T-cell (primary cell): ENCODE data around the gene NPAT. TPM values are rescaled to one million over a fixed set of nuclear protein-coding genes. Genes with fewer than 3 reads are reported as not detected.

ENCODE experiments used
- ATAC-seq, 4 experiments: fragments of 200-7000 bp in 3 of 4; fragments of 150-1000 bp in 1 of 4; cut with Tn5 transposase; replicated peaks in 1 of 4; 1 replicate in 3 of 4; 2 replicates in 1 of 4; pipeline ENCODE4 v1.10.0; 2021; ENCODE audit warnings: moderate library complexity in 3 of 4, mild to moderate bottlenecking in 2 of 4, moderate number of reproducible peaks in 1 of 4
- CTCF ChIA-PET, 2 donors: fragments of 300-600 bp; sonication (Branson Sonifier 250); formaldehyde crosslinking; loops; one replicate each; lab custom pipeline; 2022; ENCODE audit warnings: antibody characterized with exemption in 2 of 2; lab: Charles Lee
- POLR2A ChIA-PET, 2 donors: fragments of 300-600 bp; sonication (Branson Sonifier 250); formaldehyde crosslinking; loops; one replicate each; lab custom pipeline; 2022; ENCODE audit warnings: antibody characterized with exemption in 2 of 2; lab: Charles Lee
- DNase-seq, 35 experiments: peaks; one replicate each; pipeline versions ENCODE4 v3.0.0 to v3.0.0-alpha.2; 2013 to 2023
- H3K27ac ChIP-seq: one replicate; pipeline ENCODE4 v1.5.1; 2013; ENCODE audit warnings: low read length
- H3K27me3 ChIP-seq, 2 experiments: replicated peaks in 1 of 2; 1 replicate in 1 of 2; 2 replicates in 1 of 2; pipeline versions ENCODE4 v1.6.1 to v1.7.0; 2013; ENCODE audit warnings: low read length in 1 of 2, mixed read lengths in 1 of 2; ENCODE audit not compliant: control insufficient read depth in 2 of 2, insufficient read depth in 2 of 2; ENCODE audit errors: extremely low read depth in 1 of 2
- H3K36me3 ChIP-seq, 2 donors: 1 replicate in 1 of 2; 2 replicates in 1 of 2; pipeline versions ENCODE4 v1.6.1 to v1.7.0; 2013; ENCODE audit warnings: low read length in 1 of 2; ENCODE audit not compliant: control insufficient read depth in 2 of 2, insufficient read depth in 1 of 2; ENCODE audit errors: extremely low read depth in 1 of 2
- H3K4me1 ChIP-seq, 2 experiments: 1 replicate in 1 of 2; 2 replicates in 1 of 2; pipeline versions ENCODE4 v1.6.1 to v1.7.0; 2013; ENCODE audit warnings: low read length in 2 of 2, mixed read lengths in 1 of 2; ENCODE audit not compliant: insufficient read depth in 2 of 2, control insufficient read depth in 1 of 2; ENCODE audit errors: extremely low read depth in 1 of 2
- H3K4me3 ChIP-seq, 2 donors: 1 replicate in 1 of 2; 2 replicates in 1 of 2; pipeline versions ENCODE4 v1.5.1 to v1.7.0; 2013; ENCODE audit warnings: mild to moderate bottlenecking in 2 of 2, low read length in 1 of 2, moderate library complexity in 1 of 2; ENCODE audit not compliant: control insufficient read depth in 1 of 2; ENCODE audit errors: extremely low read depth in 1 of 2
- H3K9me3 ChIP-seq: 2 replicates; pipeline ENCODE4 v1.7.0; 2013
- H3K27ac Mint-ChIP-seq, 2 donors: one replicate each; pipeline ENCODE4 v1.8.0; 2020 to 2021; ENCODE audit warnings: mild to moderate bottlenecking in 2 of 2, mixed read lengths in 2 of 2
- H3K27me3 Mint-ChIP-seq, 2 donors: one replicate each; pipeline ENCODE4 v1.8.0; 2021 to 2022; ENCODE audit warnings: mixed read lengths in 2 of 2
- H3K36me3 Mint-ChIP-seq: one replicate; pipeline ENCODE4 v1.8.0; 2021; ENCODE audit warnings: mixed read lengths
- H3K4me1 Mint-ChIP-seq, 3 donors: one replicate each; pipeline ENCODE4 v1.8.0; 2020 to 2022; ENCODE audit warnings: mixed read lengths in 3 of 3, mild to moderate bottlenecking in 1 of 3
- H3K4me3 Mint-ChIP-seq, 3 donors: one replicate each; pipeline ENCODE4 v1.8.0; 2020 to 2022; ENCODE audit warnings: mild to moderate bottlenecking in 3 of 3, mixed read lengths in 3 of 3, moderate library complexity in 3 of 3
- H3K9me3 Mint-ChIP-seq, 3 donors: one replicate each; pipeline ENCODE4 v1.8.0; 2020 to 2022; ENCODE audit warnings: mixed read lengths in 3 of 3
- WGBS: methylation state at CpG from one replicate; pipeline ENCODE4 v1.1.5; 2013; ENCODE audit warnings: missing lambda C conversion rate; ENCODE audit not compliant: insufficient coverage; 5-methylcytosine and 5-hydroxymethylcytosine counted together
- total RNA-seq, 35 experiments: library from RNA in 6 of 35; stranded (reverse) in 6 of 35; fragments of 120-200 nt in 1 of 35; gene quantifications; one replicate each; pipeline versions ENCODE4 v1.2.1 to v1.2.4 and lab custom pipeline; 2013 to 2026

The NPAT gene
- total RNA-seq, 5 donors from 2014 or later (not counting 1 experiment from before 2014, with no cell fraction given): 46.9 to 54.1 (median 49.1) TPM

DNA sequence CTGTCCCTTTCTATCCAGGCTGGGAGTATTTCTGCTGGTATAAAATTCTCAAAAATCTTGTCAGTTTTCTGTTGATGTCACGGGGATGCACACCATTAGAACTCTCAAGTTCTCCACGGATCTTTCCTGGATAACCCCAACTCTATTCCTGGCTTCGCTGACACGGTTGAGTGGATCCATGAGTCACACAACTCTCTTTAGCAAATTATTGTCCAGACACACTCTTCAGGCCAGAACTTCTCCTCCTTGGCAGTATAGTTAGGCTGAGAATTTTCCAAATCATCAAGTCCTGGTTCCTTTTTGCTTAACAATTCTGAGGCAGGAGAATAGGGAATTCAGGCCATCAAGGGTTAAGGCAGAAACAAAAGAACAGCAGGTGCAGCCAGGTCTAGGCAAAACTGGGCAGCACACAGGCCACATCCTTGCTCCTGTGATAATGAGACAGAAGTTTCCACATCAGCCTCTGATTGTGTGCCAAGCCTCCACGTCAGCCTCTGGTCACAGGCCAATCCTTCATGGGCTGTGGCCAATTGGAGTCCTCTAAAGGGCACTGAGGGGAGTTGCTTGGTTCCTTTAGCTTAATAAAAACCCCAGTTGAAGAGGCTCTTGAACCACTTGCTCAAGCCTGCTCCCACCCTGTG lies 106.8 kb downstream of the NPAT start:
- POLR2A ChIA-PET: no interaction called here
- 62% methylated on average over 3 of the region's 5 CpGs for WGBS

DNA sequence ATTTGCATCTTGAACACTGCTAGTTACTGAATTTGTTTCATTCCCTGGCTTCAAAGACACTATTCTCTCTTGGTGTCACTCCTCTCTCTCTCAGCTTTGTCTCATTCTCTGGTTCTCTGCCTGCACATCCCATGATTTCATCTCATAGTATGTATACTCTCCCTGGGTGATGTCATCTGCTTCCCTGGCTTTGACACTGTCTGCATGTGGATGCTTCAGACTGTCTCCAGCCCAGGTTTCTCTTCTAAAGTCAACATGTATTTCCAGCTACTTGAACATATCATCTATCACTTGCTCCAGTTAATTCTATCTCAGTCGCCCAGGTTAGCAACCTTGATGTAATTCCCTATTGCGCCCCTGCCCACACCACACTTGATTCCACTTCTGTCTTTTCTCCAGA lies 110.4 kb downstream of the NPAT start:
- Histone ChIP-seq H3K9me3 (no peaks in the 10 kb centered on the region), H3K4me1 (no peaks in the 10 kb centered on the region), H3K27ac (no peak overlapping the region), H3K36me3 (no peaks in the 10 kb centered on the region), H3K27me3 (no peaks in the 10 kb centered on the region), H3K4me3 (no peak overlapping the region)
- Mint-ChIP-seq H3K4me3 (no peak overlapping the region), H3K27me3 (no peaks in the 10 kb centered on the region), H3K36me3 (peaks cover 4% of the 10 kb centered on the region), H3K27ac (no peak overlapping the region), H3K4me1 (no peaks in the 10 kb centered on the region), H3K9me3 (no peaks in the 10 kb centered on the region)
- 100% methylated on average over 2 of the region's 2 CpGs for WGBS
- ATAC-seq (no peak), DNase-seq (no peak)
- ChIA-PET CTCF (interaction anchor here in 1 of 2 donors (0.5 kb wide), 1 partner anchor 110 kb away, joined by 3 read pairs; the partner anchor contains the start of gene NPAT), POLR2A (interaction anchor here in 1 of 2 donors (0.5 to 0.7 kb wide), 2 partner anchors 32 to 570 kb away, joined by 3 to 5 read pairs; no protein-coding TSS in a partner anchor)

More for the DNA sequence above, 106.8 kb downstream of the NPAT start:
- Histone ChIP-seq H3K27me3 (no peaks in the 10 kb centered on the region), H3K9me3 (no peaks in the 10 kb centered on the region), H3K36me3 (no peaks in the 10 kb centered on the region), H3K27ac (no peak overlapping the region), H3K4me1 (no peaks in the 10 kb centered on the region), H3K4me3 (no peak overlapping the region)
- H3K27ac Mint-ChIP-seq: no peak overlapping the region
- H3K4me3 Mint-ChIP-seq: no peak overlapping the region
- no peaks in the 10 kb centered on the region for H3K9me3 Mint-ChIP-seq
- H3K27me3 Mint-ChIP-seq: no peaks in the 10 kb centered on the region
- no peak for ATAC-seq
- H3K4me1 Mint-ChIP-seq: peaks cover 0 to 2% (median 0%) of the 10 kb centered on the region in 3 donors
- H3K36me3 Mint-ChIP-seq: peaks cover 4% of the 10 kb centered on the region
- CTCF ChIA-PET: no interaction called here
- DNase-seq: no peak

DNA sequence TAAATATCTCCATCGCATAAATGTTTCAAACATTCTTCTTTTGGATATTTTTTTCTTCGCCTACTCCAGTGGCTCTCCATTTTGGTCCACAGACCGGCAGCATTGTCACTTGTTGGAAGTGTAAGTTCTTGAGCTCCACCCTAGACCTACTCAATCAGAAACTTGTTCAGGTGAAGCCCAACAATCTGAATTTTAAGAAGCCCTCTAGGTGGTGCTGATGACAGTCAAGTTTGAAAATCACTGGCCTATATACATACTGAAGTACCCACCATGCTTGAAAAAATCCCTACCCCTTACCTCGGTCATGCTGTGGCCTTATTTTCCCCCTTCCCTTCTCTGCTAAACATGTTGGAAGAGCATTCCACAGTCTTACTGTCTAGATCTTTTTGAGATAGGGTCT lies 111.3 kb downstream of the NPAT start:
- Histone ChIP-seq H3K27ac (no peak overlapping the region), H3K4me3 (no peak overlapping the region), H3K36me3 (no peaks in the 10 kb centered on the region), H3K4me1 (no peaks in the 10 kb centered on the region), H3K27me3 (no peaks in the 10 kb centered on the region), H3K9me3 (no peaks in the 10 kb centered on the region)
- ATAC-seq (no peak), DNase-seq (no peak)
- H3K9me3 Mint-ChIP-seq: no peaks in the 10 kb centered on the region
- WGBS: 100% methylated on average over 1 of the region's 4 CpGs
- no peaks in the 10 kb centered on the region for H3K4me1 Mint-ChIP-seq
- no peak overlapping the region for H3K4me3 Mint-ChIP-seq
- H3K27me3 Mint-ChIP-seq: no peaks in the 10 kb centered on the region
- CTCF ChIA-PET: no interaction called here
- peaks cover 4% of the 10 kb centered on the region for H3K36me3 Mint-ChIP-seq
- H3K27ac Mint-ChIP-seq: peak overlapping the region in 1 of 2 donors; percentile 24
- POLR2A ChIA-PET: interaction anchor here in 1 of 2 donors (0.6 kb wide), 1 partner anchor 30 kb away, joined by 8 read pairs; no protein-coding TSS in a partner anchor

Other genes starting within 250 kb of the NPAT start
- 10 to 100 TPM; 36.2 to 50.6 (median 42.7) TPM for gene CUL5, start 213.7 kb downstream of the NPAT start, total RNA-seq
- 10 to 100 TPM; 19.0 to 29.5 (median 23.0) TPM for gene ACAT1, start 101.1 kb downstream of the NPAT start, total RNA-seq
- 100 to 1,000 TPM; 376 to 547 (median 410) TPM for gene ATM, start 429 bp upstream of the NPAT start, total RNA-seq
- gene C11orf65, start 244.9 kb upstream of the NPAT start, total RNA-seq: 1 to 10 TPM in 1 of 5 donors, under 1 TPM in 4; 0.41 to 1.3 (median 0.58) TPM